GM12874 (cell line): Measurements from ENCODE around the gene EFNA2.

ENCODE experiments used
- CTCF ChIP-seq: IDR thresholded peaks from 2 replicates; pipeline ENCODE4 v1.5.1; 2011; ENCODE audit warnings: low read depth, mild to moderate bottlenecking, control low read depth, low read length, moderate library complexity; ENCODE audit not compliant: insufficient read depth

The EFNA2 gene

GRCh38 chr19:1251330-1252220 lies 34.1 kb upstream of the EFNA2 start:
- no peak for TF ChIP-seq CTCF

GRCh38 chr19:1252221-1252820 lies 33.4 kb upstream of the EFNA2 start:
- TF ChIP-seq CTCF = no peak

- 0 out of 2 replicates have a peak, but pooled peaks have one; percentile 20 for TF ChIP-seq CTCF
Observed at GRCh38 chr19:1252821-1253513, 32.7 kb upstream of the EFNA2 start.

- no peak for TF ChIP-seq CTCF
Observed at GRCh38 chr19:1253514-1254080, 32.1 kb upstream of the EFNA2 start.

GRCh38 chr19:1254081-1254527 lies 31.6 kb upstream of the EFNA2 start:
- no peak for TF ChIP-seq CTCF

GRCh38 chr19:1254530-1255185 lies 31.0 kb upstream of the EFNA2 start:
- no peak for TF ChIP-seq CTCF
